ENCODE results near the gene EXOC5.

EXOC5 gene

GRCh38 chr14:57299511-57299910 is 30.8 kb upstream of the EXOC5 start:
- Histone ChIP-seq H3K9ac (no peak overlapping the region), H3K79me2 (no peaks in the 10 kb centered on the region), H3K36me3 (ENCODE audit: control insufficient read depth, insufficient read depth, low read length) (no peaks in the 10 kb centered on the region), H3K4me1 (no peaks in the 10 kb centered on the region), H3K4me2 (ENCODE audit: low read length) (no peak overlapping the region), H2AFZ (no peak overlapping the region), H3K9me3 (ENCODE audit: control insufficient read depth, low read length) (no peaks in the 10 kb centered on the region), H3K27ac (no peak overlapping the region), H3K27me3 (ENCODE audit: control insufficient read depth, insufficient read depth, low read length) (no peaks in the 10 kb centered on the region), H3K4me3 (ENCODE audit: low read depth, low read length) (no peak overlapping the region)
- TF ChIP-seq, protein P1, sequence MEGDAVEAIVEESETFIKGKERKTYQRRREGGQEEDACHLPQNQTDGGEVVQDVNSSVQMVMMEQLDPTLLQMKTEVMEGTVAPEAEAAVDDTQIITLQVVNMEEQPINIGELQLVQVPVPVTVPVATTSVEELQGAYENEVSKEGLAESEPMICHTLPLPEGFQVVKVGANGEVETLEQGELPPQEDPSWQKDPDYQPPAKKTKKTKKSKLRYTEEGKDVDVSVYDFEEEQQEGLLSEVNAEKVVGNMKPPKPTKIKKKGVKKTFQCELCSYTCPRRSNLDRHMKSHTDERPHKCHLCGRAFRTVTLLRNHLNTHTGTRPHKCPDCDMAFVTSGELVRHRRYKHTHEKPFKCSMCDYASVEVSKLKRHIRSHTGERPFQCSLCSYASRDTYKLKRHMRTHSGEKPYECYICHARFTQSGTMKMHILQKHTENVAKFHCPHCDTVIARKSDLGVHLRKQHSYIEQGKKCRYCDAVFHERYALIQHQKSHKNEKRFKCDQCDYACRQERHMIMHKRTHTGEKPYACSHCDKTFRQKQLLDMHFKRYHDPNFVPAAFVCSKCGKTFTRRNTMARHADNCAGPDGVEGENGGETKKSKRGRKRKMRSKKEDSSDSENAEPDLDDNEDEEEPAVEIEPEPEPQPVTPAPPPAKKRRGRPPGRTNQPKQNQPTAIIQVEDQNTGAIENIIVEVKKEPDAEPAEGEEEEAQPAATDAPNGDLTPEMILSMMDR (IDR thresholded peaks at IDR 0.05) = no peak

DNA sequence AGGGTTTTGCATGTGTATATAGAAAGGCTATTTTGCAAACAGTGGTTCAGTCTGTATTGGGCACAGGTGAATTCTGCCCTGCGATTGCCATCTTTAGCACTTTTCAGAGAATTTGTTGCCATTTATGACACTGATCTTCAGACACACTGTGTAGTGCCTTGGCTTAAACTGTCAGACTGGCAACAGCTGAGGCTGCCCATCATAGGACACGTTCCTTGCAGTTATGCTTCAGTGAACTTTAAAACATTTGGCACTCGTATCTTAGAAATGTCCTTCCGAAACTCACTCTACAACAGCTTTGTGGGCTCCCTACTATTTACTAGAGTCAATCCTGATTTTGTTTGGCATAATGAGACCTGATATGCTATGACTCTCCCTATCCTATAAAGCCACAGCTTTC is 29.1 kb upstream of the EXOC5 start:
- Histone ChIP-seq H3K27me3 (ENCODE audit: control insufficient read depth, insufficient read depth, low read length) (no peaks in the 10 kb centered on the region), H3K27ac (no peak overlapping the region), H3K9me3 (ENCODE audit: control insufficient read depth, low read length) (no peaks in the 10 kb centered on the region), H3K4me2 (ENCODE audit: low read length) (no peak overlapping the region), H3K79me2 (no peaks in the 10 kb centered on the region), H3K4me1 (no peaks in the 10 kb centered on the region), H3K9ac (no peak overlapping the region), H2AFZ (no peak overlapping the region), H3K4me3 (ENCODE audit: low read depth, low read length) (no peak overlapping the region), H3K36me3 (ENCODE audit: control insufficient read depth, insufficient read depth, low read length) (no peaks in the 10 kb centered on the region)
- TF ChIP-seq, protein P1 (IDR thresholded peaks at IDR 0.05) = no peak

GRCh38 chr14:57295239-57295638 is 26.5 kb upstream of the EXOC5 start:
- H2AFZ ChIP-seq = no peak overlapping the region
- H3K79me2 ChIP-seq = no peaks in the 10 kb centered on the region
- H3K9me3 ChIP-seq (ENCODE audit: control insufficient read depth, low read length) = no peaks in the 10 kb centered on the region
- H3K9ac ChIP-seq = no peak overlapping the region
- H3K4me1 ChIP-seq = no peaks in the 10 kb centered on the region
- no peaks in the 10 kb centered on the region for H3K36me3 ChIP-seq (ENCODE audit: control insufficient read depth, insufficient read depth, low read length)
- H3K4me3 ChIP-seq (ENCODE audit: low read depth, low read length) = no peak overlapping the region
- H3K4me2 ChIP-seq (ENCODE audit: low read length) = no peak overlapping the region
- H3K27ac ChIP-seq = no peak overlapping the region
- H3K27me3 ChIP-seq (ENCODE audit: control insufficient read depth, insufficient read depth, low read length) = no peaks in the 10 kb centered on the region
- TF ChIP-seq, protein P1 (IDR thresholded peaks at IDR 0.05) = no peak

DNA sequence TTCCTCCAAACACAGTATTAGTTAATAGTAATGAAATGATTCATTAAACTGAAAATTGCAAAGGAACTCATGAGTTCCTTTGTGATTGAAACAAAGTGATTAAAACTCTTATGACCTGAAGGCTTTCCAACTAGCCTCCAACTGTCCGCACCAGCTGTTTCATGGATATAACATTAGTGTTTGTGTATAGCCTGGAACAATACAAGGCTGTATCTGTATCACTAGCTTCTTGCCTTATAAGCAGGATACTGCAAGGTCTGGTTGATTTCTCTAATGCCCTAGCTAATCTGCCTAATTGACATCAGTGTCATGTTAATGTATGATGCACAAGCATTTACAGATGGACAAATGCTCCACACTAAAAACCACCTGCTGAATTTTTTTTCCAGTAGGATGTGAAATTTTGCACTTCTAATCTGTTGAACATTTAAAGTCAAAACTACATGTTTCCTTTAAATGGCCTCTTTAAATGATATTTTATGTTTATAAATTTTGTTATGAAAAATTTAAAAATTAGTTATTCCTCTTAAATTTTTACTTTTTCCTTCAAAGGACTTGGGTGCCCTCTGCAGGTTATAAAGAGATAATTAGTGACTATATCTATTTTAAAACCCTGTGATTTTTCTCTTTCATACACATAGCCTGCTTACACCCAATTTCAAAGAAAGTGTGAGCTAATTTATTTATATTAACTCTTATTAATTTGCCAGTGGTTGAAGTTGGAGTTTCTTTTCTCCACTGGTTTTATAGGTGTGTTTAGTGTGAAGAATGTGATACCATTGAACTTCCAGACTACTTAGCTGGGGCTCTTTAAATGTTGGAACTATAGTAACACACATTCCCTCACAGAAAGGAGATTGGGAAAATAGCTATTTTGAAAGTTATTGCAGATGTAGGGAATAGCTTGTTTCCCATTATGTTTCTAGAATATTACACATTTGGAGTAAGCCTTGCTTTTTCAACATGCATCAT is 25.4 kb upstream of the EXOC5 start:
- Histone ChIP-seq H3K27me3 (ENCODE audit: control insufficient read depth, insufficient read depth, low read length) (no peaks in the 10 kb centered on the region), H3K4me1 (no peaks in the 10 kb centered on the region), H3K79me2 (no peaks in the 10 kb centered on the region), H3K9me3 (ENCODE audit: control insufficient read depth, low read length) (no peaks in the 10 kb centered on the region), H3K4me3 (ENCODE audit: low read depth, low read length) (no peak overlapping the region), H3K36me3 (ENCODE audit: control insufficient read depth, insufficient read depth, low read length) (no peaks in the 10 kb centered on the region), H3K4me2 (ENCODE audit: low read length) (no peak overlapping the region), H3K27ac (no peak overlapping the region), H3K9ac (no peak overlapping the region), H2AFZ (no peak overlapping the region)
- TF ChIP-seq, protein P1 (IDR thresholded peaks at IDR 0.05) = no peak
